HG03439 (cell line): Measurements from ENCODE around the gene C11orf52.
"Not testable (repeated sequence)": the region's sequence is repeated elsewhere in the genome, so short reads cannot be mapped to it uniquely, and the experiment has no call there.

ENCODE experiments used
- ATAC-seq: cut with Tn5 transposase; IDR thresholded peaks from one replicate; pipeline ENCODE4 v1.9.1; 2021; ENCODE audit warnings: mild to moderate bottlenecking, moderate library complexity; ENCODE audit not compliant: unreplicated experiment

C11orf52 gene, protein sequence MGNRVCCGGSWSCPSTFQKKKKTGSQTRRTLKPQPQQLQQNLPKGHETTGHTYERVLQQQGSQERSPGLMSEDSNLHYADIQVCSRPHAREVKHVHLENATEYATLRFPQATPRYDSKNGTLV

GRCh38 chr11:111918390-111919256, at the start of gene C11orf52:
Gene C11orf52 (plus strand): TSS chr11:111918913. CDS start chr11:111918973, 60 bp downstream.
- ATAC-seq, result no peak

DNA sequence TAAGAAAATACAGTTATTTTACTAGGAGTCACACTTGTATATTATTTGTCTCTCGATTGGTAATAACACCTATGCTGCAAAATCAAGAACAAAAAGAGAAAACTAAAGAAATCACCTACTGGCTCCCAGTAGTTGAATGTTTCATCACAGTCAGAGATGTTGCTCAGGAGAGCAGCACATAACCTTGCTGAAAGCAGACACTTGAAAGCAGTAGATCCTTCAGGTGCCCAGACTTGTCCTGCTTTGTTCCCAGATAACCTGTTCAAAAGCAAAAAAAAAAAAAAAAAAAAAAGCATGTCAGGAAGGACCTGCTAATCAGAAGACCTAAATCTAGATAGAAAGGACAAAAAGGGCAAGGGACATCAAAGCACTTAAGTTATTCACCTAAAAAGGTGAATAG, 48.6 kb upstream of the C11orf52 start:
- no peak for ATAC-seq

DNA sequence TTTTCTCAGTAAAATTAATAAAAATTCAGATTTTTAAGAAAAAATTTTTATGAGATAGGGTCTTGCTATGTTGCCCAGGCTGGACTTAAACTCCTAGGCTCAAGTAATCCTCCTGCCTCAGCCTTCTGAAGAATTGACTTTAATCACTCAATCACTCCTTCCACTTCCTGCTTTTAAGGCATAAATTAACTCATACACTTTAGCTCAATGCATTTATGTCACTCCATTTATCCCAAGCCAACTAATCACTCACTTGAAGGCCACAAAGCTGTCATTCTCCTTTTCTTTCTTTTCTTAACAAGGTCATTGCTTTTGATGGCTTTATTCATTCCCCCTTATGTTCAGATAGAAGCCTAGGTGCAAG, 48.2 kb upstream of the C11orf52 start:
- peak; percentile 18 for ATAC-seq

- peak; percentile 90 for ATAC-seq
These were observed 47.6 kb upstream of the C11orf52 start, which contains the start of gene ALG9 for GRCh38 chr11:111870886-111871692. Gene ALG9 (minus strand): TSS chr11:111871581. CDS start chr11:111871482, 99 bp downstream.

GRCh38 chr11:111871693-111872161, 47.0 kb upstream of the C11orf52 start:
- no peak for ATAC-seq

DNA sequence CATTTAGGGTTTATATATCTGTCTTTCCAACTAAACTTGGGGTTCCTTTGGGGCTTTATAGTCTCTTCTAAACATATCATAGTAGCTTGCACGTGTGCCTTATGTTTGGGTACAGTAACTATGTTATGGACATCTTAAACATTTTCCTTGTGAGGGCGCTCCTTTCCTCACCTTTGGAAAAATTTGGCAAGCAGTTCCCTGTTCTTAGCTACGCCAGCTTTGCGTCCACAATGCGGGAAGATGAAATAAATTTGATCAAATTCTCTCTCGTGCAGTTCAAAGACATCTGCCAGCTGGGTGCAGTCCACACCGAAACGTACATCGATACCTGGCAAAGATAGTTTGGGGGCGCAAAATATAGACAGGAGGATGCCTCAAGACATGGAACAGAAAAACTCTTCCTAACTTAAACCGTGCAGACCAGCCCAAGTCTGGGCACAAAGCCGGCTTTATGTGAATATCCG, 40.3 kb upstream of the C11orf52 start:
- ATAC-seq, result peak; percentile 3

GRCh38 chr11:111878849-111879636, 39.7 kb upstream of the C11orf52 start, which contains the start of the genes CFAP68 and FDXACB1:
Gene CFAP68 (plus strand): TSS chr11:111879541. CDS start chr11:111879561, 20 bp downstream.
Gene FDXACB1 (minus strand): TSS chr11:111879165. CDS start chr11:111879132, 33 bp downstream.
- peak; percentile 91 for ATAC-seq

DNA sequence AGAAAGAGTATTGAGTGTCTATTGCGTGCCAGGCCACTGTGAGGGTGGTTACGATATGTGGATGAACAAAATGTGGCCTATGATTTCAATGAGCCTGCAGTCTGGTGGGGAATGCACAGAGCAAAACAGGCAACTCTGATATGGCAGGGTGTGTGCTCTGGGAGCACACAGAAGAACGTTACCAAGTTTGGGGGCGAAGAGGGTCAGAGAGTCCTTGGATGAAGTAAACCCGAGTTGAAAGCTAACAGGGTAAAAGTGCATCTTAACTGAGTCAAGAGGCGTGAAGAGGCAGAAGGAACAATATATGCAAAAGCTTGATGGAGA, 39.1 kb upstream of the C11orf52 start:
- no peak for ATAC-seq

DNA sequence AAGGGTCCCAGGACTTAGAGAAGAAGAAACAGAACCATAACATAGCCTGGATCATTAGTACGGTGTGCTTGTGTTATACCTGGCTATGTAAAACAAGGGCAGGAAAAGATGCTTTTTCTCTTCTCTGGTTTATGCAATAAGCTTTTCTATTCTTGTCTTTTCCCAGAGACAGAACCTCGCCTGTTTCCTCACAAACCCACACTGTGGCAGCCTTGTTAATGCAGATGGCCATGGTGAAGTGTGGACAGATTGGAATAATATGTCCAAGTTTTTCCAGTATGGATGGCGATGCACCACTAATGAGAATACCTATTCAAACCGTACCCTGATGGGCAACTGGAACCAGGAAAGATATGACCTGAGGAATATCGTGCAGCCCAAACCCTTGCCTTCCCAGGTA, 36.5 kb upstream of the C11orf52 start:
- no peak for ATAC-seq

DNA sequence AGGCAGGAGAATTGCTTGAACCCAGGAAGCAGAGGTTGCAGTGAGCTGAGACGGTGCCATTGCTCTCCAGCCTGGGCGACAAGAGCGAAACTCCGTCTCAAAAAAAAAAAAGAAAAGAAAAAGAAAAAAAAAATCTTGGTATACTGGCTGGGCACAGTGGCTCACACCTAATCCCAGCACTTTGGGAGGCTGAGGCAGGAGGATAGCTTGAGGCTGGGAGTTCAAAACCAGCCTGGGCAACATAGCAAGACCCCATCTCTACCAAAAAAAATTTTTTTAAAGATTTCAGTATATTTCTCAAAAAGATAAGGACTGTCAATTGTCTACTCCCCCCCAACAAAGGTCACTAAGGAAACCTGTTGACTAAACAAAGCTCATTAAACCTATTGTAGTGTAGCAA, 33.7 kb upstream of the C11orf52 start:
- ATAC-seq, result not testable (repeated sequence)

DNA sequence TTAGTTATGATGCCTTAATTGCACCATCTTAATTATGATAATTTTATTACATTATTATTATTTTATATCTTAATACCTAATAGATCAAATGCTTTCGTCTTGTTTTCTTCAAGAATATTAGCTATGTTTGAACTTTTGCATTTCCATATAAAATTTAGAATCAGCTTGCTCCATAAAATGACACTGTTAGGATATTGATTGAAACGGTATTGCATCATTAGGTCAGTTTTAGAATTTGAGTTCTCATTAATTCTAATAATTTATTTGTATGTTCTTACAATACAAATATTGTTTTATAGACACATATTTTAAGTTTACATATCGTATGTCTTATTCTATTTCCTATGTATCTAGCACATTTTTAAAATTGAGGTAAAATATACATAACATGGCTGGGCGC, 32.7 kb upstream of the C11orf52 start:
- ATAC-seq, result no peak

GRCh38 chr11:111886844-111887243, 31.9 kb upstream of the C11orf52 start:
- no peak for ATAC-seq

DNA sequence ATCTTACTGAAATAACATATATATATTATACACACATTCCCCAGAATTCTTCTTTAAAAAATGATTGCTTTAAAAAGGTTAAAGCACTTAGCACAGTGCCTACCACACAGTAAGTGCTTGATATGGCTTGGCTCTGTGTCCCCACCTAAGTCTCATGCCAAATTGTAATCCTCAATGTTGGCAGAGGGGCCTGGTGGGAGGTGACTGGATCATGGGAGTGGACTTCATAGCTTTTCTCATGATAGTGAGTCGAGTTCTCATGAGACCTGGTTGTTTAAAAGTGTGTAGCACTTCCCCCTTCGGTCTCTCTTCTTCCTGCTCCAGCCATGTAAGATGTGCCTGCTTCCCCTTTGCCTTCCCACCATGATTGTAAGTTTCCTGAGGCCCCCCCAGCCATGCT, 13.3 kb upstream of the C11orf52 start:
- ATAC-seq, result no peak

GRCh38 chr11:111906680-111907079, 12.0 kb upstream of the C11orf52 start:
- ATAC-seq, result no peak

DNA sequence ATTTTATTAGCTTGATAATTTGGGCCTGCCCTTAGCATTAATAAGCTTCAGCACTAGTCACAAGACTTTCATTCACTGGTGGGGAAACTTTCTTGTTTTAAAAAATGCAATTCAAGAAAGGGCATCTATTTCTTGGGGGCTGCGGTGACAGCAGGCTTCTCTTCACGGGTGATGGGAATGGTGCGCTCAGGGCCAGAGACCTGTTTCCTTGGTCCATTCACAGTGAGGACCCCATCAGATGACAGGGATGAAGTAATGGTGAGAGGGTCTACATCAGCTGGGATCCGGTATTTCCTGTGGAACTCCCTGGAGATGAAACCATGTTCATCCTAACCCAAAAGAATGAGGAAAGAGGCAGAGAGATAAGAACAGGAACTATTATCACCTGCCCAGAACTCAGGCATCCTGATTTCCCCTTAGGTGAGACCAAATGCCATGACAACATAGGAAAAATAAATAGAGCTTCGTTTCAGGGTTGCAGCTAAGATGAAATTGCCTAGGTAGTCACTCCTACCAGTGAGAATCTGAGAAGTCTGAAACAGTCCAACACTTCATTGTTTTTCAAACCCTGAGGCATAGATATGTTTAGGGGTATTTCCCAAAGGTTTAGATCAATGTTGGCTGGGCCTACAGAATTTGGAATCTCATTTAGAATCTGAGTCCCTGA, 9.9 kb upstream of the C11orf52 start:
- no peak for ATAC-seq

DNA sequence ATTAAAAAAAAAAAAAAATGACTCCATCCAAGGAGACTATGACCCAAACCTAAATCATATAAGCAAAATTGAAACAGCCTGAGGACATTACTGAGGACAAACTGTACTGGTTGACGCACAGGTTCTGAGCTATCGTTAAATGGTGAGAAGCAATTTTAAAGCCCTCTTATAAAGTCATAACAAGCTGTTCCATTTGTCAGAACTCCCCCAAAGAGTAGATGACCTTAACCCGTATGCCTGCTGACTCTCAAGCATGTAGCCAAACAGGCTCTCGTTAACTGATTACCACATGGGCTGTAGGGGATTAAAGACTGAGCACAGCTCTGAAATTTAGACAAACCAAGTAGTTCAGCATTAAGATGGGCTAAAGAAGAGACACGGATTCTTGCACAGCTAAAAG, 9.3 kb upstream of the C11orf52 start:
- no peak for ATAC-seq

- no peak for ATAC-seq
These were observed 7.8 kb upstream of the C11orf52 start for GRCh38 chr11:111910676-111911562.

DNA sequence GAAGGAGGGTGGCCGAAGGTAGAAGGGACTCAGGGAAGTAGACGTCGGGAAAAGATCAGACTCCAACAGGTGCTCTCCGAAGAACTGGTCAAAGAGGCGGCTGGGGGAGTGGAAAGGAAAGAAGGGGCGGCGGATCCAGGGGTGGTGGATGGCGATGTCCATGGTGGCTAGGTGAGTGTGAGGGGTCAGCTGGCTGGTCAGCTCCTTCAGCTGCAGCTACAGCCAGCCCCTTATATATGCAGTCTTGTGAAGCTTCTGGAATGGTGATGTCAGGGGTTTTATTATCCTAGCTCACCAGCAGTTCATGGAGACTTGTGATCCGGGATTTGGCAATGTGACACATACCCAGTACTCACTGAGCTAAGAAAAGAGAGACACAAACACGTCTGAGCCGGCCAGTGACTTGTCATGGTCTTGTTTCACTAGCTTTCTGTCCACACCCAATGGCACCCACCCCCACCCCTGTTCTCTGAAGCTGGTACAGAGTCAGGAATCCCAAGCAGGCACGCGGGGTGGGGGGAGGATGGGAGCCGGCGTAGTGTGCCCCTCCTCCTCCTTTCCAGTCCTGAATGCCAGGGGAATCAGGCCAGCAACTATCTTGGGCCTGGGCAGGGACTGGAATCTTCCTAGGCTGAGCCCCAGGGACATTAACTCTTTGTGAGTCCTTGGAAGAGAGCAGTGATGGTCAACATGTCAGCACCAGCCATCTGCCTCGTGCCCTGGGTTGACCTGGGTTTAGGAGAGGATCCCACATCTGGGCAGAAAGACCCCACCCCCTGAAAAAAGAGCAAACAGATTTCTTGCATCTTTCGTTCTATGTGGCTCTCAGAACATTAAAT, 6.9 kb upstream of the C11orf52 start, which contains the start of gene CRYAB:
Gene CRYAB (minus strand): TSS at position 208 of the 839 bp plus-strand sequence. CDS start 46 bp downstream, at position 162.
- no peak for ATAC-seq
